GM21528 (cell line): ENCODE data around the gene PPP2R2C.

Source experiments
- ATAC-seq: cut with Tn5 transposase; IDR thresholded peaks from one replicate; pipeline ENCODE4 v1.9.1; 2021; ENCODE audit warnings: mild to moderate bottlenecking, moderate library complexity; ENCODE audit not compliant: unreplicated experiment, low FRiP score

PPP2R2C gene

DNA sequence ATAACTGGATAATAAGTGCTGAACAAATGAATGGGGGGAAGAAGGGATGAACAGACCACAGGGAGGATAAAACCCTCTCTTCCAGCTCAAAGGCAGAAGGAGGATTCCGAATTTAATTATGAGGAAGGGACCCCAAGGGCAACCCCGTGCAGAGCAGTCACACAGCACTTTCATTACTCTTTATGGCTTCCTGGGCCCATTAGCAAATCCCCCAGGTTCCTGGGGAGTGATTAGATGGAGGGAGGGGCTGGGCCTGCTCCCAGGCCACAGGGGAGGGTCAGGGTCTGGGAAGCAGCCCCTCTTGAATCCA is 67.1 kb downstream of the PPP2R2C start:
- no peak for ATAC-seq

DNA sequence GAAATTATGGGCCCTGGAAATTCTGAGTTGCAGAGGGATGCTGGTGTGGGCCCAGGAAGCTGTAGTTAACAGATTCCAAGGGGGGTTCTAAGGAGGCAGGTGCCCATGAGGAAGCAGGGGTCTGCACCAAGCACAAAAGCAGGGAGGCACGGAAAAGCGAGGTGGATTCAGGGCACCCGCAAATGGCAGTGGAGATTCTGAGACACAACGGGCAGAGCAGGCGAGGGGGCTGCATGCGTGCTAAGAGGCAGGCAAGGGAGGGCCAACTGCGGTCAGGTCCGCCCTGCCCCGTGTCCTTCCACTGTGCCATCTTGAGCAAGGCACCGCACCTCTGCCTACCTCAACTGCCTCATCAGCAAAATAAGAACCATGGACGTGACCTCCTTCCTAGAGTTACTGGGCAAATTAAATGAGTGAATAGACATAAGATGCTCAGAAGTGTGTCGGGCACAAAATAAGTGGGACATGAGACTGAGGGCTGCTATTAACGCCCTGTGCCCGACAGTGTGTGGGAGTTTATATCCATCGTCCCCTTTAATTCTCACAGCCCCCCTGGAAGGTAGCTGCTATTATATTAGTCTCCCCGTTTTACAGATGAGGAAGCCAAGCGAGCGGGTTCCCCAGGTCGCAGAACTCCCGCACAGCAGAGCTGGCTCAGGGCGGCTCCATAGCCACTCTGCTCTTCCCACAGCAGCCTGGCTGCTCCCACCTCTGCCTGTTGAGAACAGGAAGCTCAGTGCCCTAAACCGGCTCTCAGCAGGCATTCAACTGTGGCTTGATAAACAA is 67.6 kb downstream of the PPP2R2C start:
- no peak for ATAC-seq

DNA sequence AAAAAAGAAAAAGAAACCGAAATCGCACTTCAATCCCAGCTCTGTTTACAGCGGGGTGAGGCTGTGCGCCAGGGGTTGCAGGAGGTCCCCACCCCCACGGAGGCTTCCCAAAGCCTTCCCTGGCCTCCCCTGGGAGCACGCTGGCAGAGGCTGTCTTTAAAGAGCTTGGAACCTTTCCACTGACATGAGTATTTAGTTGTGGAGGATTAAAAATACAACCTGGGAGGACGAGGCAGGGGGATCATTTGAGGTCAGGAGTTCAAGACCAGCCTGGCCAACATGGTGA is 69.1 kb downstream of the PPP2R2C start:
- no peak for ATAC-seq

DNA sequence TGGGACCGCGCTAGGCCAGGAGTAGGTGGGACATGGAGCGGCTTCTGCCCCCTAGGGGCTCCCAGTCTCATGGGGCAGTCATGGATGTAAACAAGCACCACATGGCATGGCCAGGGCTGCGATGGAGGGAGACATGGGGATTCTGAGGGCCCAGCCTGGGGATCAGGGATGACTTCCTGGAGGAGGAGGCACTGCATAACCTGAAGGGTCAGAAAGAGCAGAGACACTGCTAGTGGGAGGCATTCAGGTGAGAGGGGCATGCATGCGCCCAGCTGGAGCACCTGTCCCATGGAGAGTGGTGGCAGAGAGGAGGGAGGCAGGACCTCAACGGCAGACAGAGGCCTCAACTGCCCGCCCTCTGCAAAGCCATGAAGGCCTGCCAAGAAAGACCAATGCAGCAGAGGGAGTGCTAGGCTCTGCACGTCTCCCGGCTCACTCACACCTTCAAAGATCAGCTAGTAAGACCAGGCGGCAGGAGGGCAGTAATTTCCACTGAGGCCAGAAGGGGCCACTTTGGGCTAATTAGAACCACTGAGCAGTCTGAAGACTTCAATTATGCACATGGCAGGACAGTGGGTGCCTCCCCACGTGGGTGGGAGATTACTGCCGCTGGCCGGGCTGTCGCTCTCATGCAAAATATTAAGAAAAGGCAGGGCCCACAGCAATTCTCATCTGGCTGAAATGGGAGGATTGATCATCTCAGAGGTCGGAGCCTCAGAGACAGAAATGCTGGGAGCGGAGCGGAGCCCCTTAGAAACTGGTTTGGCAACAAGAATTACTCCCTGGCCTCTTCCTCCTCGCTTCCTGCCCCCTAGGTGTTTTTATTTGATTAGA is 69.6 kb downstream of the PPP2R2C start:
- no peak for ATAC-seq

DNA sequence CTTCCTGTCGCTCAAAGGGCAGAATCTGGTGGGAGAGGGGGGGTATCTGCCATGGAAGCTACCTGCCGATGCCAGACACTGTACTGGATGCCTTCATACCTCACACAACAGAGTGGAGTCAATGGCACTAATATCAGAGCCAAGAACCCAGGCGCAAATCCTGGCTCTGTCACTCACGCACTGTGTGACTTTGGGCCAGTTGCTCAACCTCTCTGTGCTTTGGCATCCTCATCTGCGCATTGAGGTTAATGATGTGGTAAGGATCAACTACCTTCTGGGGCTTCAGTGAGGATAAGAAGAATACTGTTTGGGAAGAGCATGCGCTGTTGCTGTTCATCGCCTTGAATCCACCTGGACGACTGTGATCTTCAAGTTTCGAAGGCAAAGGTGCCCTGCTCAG is 70.6 kb downstream of the PPP2R2C start:
- ATAC-seq = no peak

DNA sequence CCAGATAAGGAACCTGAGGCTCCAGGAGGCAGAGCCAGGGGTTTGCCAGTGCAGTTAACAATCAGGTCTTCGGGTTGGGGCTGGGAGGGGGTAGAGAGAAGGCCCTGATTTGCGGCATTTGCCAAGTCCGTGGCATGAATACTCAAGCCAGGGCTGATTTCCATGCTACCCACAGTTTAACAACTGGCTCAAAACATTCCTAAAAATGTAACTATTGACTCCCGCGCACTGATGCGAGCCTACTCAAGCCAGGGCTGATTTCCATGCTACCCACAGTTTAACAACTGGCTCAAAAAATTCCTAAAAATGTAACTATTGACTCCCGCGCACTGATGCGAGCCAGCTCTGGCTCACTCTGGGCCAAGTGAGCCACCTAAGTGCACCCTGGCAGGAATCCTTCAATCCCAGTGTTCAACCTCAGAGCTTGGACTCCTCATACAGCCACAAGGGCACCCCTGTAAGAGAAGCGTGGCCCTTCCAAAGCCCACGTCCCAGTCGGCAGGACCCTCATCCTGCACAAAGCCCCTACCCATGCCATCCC is 75.6 kb downstream of the PPP2R2C start:
- ATAC-seq = no peak

DNA sequence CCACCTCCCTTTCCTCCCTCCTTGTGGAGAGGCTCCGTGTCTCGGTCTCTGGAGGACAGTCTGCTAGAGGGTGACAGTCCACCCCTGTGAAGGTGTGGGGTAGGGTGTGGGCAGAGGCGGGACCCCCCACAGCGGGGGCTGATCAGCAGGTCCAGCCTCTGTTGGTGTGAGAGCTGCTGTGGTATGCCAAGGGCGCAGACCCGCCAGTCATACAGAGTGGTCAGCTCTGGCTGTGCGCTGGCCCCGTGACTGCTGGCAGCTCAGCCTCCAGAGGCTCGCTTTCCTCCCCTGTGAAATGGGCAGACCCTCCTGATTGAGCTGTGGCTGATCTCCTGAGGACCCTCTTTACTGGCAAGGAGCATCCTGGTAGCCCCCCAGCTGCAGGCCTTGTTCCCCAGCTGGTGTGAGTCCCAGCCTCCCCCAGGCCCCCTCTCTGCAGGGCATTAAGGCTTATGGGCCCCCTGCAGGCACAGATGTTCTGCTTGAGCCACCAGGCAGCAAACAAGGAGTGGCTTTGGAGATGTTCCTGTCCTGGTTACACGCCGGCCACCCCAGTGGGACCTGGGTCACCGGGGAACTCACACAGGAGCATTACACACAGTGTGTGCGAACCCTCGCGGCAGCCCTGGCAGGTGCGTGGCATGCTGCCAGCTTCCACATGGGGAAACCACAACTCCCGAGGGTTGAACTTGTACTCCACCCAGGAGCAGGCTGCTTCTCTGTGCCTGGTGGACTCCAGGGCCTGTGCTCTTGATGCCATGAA is 76.8 kb downstream of the PPP2R2C start:
- no peak for ATAC-seq

DNA sequence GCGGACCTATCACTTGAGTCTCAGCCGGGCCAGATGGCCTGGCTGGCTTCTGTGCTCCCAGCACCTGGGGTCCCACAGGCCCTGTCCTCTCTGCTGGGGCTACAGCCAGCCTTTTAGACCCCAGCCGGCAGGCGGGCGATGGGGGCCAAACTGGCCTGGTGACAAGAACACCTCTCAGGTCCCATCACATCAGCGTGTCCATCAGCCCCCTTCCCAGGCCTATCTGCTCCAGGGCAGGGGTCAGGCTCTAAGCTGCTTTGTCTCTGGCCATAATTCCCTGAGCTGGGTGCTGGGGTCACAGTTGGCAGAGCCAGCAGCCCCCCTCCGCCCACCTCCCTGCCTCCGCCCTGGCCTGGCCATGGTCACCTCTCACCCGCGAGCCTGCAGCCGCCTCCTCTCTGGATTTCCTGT is 77.7 kb downstream of the PPP2R2C start:
- ATAC-seq = no peak

DNA sequence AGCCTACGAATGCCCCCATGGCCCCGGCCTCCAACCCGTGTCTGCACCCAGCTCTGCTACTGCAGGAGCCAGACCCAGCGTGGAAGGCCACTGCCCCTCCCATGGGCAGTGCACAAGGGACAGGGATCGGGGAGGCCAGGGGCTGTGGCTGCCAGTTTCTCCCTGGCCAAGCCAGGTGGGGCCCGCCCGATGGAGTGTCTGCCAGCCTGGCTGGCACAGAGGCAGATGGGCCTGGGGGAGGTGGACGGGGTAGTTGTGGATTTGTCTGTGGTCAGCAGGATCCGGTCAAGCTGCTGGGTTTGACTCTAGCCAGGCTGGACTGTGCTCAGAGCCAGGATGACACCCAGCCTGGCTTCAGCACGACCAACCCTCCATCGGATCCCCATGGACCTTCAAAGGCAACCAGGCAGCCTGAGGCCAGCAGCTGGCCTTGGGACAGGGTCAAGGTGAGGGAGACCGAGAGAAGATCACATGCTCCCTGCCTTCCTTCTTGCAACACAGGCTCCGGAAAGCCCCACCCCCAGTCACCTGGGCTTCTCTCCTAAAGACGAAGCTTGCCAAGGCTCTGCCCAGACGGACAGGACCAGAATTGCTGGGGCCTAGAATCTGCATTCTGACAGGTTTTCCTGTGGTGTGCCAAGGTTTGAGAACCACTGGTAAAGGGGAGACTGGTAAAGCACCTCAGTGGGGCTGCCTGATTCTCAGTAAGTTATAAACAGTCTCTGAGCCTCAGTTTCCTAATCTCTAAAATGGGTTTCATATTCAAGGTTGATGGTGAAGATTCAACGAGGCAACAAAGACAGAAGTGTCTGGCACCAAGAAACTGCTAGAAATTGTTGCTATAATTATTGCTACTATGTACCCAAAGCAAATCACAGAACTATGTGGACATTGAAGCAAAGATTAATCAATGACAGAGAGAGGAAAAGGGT is 78.6 kb downstream of the PPP2R2C start:
- ATAC-seq = no peak

DNA sequence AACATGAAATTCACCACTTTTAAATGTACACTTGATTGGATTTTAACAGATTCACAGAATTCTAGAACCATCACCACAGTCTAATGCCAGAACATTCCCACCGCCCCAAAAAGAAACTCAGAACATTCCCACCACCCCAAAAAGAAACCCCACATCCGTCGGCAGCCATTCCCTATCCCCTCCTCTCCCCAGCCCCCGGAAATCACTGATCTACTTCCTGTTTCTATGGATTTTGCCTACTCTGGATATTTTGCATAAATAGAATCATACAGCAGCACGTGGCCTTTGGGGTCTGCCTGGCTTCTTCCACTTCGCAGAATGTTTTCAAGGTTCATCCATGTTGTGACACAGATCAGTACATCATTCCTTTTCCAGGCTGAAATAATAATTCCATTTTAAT is 79.3 kb downstream of the PPP2R2C start:
- no peak for ATAC-seq

DNA sequence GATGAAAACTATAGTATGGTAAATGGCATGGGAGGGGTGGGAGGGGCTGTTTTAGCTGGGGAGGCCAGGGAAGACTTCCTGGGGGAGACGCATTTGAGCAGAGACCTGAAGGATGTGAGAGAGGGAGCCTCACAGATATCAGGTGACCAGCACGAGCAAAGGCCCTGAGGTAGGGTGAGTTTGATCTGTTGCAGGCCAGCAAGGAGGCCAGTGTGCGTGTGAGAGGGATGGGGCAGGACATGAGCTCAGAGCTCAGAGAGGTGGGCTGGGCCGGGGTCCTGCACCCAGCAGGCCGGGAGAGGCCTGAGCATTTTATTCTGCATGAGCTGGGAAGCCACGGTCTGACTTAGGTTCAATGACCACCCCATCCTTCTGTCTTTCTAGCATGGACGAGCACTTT is 80.0 kb downstream of the PPP2R2C start:
- no peak for ATAC-seq

DNA sequence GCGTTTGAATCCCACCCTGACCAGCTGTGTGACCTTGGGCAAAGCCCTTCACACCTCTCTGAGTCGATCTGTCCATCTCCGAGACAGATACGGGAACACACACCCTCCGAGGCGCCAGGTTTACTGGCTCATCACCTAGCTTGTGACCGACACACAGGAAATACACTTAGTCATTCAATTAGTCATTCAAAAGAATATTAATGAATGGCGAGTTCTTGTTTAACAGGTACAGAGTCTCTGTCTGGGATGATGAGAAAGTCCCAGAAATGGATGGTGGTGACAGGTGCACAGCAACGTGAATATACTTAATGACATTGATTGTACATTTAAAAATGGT is 80.6 kb downstream of the PPP2R2C start:
- ATAC-seq = no peak

DNA sequence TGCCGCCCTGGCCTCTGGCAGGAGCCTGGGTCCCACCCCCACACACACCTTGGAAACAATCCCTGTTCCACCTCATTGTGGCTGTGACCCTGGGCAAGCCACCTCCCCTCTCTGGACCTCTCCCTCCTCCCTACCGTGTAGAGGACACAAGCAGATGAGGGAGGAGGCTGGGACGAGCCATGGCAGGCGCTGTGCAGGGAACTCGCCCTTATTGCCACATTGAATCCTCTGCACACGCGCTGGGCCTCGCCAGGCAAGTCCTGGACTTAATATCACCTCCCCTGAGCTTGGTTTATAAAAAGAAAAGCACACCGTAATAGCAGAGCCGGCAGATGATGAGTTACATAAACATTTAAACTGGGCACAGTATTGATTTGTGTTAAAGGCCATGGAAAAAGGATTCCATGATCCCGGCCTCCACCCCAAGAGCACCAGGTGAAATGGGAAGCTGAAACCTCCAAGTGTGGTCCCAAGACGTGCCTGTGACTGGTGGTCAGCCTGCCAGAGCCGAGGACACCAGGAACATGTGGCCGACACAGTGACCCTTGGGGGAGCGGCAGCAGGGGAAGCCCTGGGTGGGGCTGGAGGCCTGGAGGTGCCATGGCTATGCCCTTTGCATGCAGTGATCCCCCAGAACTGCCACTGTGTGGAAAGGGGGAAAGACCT is 81.1 kb downstream of the PPP2R2C start:
- ATAC-seq = no peak

DNA sequence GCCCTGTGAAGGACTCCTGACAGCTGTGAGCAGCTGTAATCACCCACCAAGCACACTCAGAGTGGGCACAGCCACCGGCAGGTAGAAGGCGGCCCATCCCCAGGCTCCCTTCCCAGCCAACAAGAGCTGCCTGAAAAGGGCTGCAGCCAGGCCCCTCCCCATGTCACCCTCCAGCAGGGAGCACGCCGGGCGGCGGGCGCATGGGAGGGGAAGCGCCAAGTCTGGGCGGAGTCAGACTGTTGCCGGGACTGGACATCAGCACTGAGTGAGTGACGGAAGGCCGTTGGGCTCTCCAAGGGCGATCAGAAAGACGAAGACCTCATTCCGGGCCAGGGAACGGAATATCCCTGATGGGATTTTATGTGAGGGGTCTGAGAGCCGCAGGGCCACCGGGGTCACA is 82.1 kb downstream of the PPP2R2C start:
- no peak for ATAC-seq

DNA sequence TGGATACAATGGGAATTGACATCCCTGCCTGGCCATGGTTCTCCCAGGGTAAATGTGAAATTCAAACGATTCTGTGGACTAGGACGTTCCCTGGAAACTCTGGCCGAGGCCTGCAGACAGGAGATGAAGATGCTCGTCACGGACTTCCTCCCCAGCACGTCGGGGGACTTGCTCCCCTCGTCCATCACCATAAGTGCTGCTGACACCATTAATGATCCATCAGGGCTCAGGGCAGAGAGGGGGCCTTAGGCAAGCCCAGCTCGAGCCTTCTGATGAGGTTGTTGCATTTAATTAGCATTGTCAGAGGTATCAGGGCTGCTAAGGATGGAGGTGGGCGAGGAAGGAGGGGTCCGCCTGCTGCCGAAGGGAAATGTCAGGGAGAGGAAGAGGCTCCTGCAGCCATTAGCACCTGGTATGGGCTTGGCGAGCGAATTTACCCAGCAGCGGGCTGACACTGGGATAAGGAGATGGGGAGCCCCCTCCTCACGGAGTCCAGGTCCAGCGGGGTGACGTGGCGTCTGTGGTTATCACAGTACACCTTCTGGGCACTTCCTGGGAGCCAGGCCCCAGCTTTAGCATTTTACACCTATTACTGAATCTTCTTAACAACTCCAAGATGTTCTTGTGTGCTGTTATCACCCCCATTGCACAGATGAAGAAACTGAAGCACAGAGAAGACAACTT is 83.1 kb downstream of the PPP2R2C start:
- ATAC-seq = no peak

DNA sequence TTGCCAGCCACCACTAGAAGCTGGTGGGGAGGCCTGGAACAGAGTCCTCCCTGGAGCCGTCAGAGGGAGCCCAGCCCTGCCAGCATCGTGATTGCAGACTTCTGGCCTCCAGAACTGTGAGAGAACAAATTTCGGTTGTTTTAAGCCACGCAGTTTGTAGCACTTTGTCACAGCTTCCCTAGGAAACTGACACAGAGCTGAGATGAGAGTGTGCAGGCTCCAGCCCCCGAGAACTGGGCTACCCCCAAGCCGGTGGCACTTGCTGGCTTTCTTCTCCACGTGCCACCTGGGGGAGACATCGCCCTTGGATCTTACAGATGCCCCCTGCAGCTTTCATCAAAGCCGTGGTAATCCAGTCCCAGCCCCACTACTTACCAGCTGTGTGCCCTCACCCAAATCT is 83.7 kb downstream of the PPP2R2C start:
- ATAC-seq = no peak

DNA sequence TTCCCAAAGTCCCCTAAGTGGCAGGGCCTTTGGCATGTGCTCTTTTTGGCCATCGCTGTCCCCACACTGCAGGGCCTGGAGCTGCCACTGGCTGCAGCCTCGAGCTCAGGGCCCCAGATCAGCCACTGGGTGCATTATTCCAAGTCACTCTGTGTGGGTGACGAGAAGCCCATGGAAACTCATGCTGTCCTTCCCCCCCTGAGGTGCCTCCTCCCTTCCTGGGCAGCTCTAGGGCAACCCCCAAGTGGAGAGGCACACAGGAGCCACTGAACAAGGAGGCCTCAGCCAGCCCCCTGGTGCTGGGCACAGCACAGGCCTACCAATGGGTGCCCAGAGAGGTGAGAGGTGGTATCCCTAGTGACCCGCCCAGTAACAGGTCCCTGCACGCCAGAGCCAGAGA is 84.5 kb downstream of the PPP2R2C start:
- ATAC-seq = no peak

DNA sequence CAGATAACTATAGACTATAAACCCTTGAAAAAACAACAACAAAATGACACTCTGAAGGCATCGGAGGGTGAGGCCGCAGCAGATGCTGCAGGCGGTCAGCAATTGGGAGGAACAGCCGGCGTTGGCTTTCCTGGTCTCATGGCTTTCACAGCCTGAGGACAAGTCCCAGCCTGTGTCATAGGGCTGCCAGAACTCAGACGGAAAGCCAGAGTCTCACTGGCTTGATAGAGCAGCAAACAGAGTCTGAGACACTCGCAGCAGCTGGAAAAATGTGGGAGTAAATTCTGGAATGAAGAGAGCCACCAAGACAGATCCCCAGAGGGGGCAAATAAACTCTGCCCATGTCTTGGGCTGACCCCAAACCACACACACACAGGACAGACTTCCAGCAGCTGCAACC is 86.3 kb downstream of the PPP2R2C start:
- no peak for ATAC-seq

DNA sequence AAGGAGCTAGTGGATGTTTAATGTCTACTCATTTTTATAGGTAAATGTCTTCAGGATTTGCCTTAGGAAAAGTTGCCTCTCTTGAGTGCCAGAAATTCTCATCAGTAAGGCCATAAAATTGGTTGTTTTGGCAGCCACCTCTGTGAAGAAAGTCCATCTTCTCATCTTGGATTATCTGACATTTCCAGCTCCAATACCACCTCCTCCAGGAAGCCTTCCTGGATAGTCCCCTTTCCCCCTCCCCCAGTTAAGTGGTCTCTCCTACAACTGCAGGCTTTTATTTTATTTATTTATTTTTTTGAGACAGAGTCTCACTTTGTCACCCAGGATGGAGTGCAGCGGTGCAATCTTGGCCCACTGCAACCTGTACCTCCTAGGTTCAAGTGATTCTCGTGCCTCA is 87.1 kb downstream of the PPP2R2C start:
- ATAC-seq = no peak
